Retina (tissue), 1 donor: Measurements from ENCODE around the gene ARPC3.
"Not testable (repeated sequence)": the region's sequence is repeated elsewhere in the genome, so short reads cannot be mapped to it uniquely, and the experiment has no call there.

Source experiments
- DNase-seq: peaks from one replicate; pipeline ENCODE4 v3.0.0-alpha.2; 2016

The ARPC3 gene

DNA sequence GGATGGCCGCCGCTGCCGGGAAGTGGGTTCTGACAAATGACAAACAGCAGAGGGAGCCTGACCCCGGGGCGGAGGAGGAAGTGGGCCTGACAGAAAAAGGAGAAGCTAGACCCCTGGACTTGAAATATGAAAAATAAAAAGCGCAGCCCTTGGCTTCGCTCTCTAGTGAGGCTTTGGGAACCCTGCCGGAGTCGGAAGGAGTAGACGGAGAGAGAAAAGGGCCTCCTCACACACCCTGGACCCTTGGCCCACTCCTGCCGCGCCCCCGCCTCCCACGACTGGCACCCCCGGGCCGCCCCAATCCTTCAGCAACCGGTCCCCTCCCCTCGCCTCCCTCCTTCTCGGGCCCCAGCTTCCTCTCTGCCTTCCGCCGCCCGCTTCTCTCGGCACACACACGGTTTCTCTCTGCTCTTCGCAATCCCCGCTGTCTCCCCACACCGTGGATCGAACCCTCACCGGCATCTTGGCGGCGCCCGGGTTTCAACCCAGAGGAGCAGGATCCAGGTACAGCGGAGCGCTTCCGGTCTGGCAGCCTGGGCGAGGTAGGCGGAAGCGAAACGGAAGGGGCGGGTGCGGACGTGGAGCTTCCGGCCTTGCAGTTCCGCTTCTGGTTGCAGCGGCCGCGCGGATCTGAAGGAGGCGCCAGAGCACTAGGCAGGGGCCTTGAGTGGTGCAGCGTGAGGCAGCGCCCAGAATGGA lies at the start of gene ARPC3:
Gene ARPC3 (minus strand): TSS at position 539 of the 699 bp plus-strand sequence. CDS start 77 bp downstream, at position 462.
- peak; percentile 97 for DNase-seq

DNA sequence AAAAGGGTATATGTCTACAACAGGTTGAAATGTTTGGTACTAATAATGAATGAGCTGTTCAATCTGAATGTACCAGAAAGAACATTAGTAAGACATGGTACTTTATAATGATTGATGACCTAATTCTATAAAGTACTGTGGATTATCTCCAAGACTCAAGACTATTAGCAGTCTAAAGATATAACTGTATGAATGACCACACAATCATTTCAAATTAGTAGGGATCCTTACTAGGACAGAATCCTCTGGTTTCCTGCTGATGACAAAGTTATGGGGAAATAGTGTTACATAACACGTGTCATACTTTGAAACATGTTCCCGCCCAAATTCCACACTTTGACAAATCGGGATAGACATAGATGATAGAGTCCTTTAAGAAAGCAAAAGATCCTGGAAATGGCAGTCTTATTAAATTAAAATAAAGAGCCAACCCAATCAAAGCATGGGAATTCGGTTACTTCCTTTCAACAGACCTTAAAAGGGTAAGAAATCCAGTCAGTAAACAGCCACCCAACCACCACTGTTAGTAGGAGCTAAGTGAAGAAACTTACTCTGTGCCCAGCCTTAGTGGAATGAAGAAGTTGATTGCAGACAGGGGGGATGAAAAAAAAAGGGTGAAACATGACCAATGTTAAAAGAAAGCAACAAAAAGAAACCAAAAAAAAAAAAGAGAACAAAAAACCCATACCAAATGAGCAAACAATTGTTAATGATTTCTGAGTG lies 49.0 kb upstream of the ARPC3 start:
- no peak for DNase-seq

DNA sequence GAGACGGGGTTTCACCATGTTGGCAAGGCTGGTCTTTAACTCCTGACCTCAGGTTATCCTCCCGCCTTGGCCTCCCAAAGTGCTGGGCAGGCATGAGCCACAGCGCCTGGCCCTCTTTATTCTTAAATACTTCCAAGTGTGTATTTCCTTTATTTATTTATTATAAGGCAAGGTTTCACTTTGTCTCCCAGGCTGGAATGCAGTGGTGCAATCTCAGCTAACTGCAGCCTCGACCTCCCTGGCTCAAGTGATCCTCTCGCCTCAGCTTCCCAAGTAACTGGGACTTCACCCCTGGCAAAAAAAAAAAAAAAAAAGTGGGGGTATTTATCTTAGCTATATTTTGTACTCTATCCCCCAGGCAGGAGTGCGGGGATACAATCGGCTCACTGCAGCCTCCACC lies 25.3 kb upstream of the ARPC3 start:
- DNase-seq: no peak

DNA sequence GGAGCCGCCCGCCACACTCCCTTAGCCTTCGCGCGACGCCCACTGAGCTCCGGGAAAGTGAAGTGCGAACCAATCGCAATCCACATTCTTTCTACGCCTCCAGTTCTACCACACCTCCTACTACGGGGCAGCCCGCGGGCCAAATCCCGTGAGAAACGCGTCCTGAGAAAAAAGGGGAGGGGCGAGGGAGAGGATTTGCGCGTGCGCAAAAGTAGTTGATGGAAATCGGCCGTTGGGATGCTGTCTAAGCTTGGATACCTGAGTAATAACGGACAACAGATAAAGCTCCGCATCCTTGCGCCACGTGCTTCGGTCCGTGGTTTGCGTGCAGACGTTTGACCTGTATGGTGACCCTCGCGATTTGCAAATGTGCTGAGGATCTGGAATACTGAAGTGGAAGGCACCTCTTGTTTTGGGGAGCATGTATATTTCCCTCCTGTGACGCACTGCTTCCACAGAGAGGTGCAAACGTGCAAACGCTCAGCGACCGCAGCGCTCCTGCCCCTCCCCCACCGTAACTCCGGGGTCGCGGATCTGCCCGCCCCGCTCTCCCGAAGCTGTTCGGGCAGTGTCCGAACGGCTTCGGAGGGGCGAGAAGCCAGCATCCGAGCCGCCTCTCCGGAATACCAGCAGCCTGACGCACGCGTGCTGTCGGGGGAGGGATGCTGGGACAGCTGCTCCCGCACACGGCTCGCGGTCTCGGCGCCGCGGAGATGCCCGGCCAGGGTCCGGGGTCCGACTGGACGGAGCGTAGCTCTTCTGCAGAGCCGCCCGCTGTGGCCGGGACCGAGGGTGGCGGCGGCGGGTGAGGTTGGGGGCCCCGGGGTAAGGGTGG lies 18.3 kb upstream of the ARPC3 start, which contains the start of the genes FAM216A and GPN3:
Gene FAM216A (plus strand): TSS at position 632 of the 835 bp plus-strand sequence. CDS start 31 bp downstream, at position 663.
Gene GPN3 (minus strand): TSS at position 44 of the 835 bp plus-strand sequence. CDS start 54 bp downstream, outside the sequence.
- peak; percentile 99 for DNase-seq

DNA sequence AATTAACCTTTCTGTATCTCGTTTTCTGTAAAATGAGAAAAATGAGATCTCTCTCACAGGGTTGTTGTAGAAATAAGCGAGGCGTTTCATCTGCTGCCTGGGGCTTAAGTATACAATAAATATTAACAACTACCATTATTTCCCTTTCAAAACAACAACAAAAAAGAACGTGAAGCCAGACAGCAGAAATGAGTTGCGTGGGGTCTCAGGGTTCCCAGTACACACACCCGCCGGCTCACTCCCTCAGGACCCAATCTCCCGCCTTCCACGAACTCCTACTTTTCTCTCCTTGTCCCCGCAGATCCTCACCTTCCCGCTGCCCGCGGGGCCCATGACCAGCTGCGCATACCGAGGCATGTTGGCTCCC lies 17.7 kb upstream of the ARPC3 start:
- DNase-seq: no peak

DNA sequence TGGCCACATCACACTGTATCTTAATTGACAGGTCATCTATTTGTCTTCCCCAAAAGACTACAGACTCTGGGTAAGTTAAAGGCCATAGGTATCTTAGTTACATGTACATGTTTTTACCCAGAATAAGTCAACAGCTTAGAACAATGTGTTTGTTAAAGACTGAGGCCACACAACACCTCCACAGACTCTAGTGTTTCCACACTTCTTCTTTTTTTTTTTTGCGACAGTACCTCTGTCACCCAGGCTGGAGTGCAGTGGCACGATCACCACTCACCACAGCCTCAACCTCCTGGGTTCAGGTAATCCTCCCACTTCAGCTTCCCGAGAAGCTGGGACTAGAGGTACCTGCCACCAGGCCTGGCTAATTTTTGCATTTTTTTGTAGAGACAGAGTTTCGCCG lies 16.7 kb upstream of the ARPC3 start:
- DNase-seq: no peak

DNA sequence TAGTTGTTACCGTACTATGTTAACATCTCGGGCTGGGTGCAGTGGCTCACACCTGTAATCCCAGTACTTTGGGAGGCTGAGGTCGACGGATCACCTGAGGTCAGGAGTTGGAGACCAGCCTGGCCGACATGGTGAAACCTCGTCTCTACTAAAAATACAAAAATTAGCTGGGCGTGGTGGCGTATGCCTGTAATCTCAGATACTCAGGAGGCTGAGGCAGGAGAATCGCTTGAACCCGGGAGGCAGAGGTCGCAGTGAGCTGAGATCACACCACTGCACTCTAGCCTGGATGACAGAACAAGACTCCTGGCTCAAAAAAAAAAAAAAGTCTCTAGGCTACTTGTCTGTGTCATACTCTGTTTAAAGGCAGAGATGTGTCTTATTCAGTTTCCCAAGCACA lies 15.6 kb upstream of the ARPC3 start:
- not testable (repeated sequence) for DNase-seq

DNA sequence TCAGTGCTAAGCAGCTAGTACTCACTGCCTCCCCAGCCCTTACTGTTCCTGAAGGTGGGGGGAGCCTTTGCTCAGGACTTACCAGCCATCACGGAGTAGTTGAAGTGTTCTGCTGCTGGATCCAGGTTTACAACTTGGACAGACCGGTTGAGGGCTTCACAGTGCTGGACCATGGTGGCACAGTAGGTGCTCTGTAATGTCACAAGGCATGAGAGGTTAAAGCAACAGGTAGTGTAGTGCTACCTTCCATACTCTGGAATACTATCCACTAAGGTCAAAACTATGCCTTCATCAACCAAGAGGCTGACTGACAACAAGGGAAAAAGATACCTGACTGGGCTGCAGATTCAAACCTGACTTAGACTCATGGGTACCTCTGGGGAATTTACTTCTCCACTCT lies 14.9 kb upstream of the ARPC3 start:
- DNase-seq: no peak

DNA sequence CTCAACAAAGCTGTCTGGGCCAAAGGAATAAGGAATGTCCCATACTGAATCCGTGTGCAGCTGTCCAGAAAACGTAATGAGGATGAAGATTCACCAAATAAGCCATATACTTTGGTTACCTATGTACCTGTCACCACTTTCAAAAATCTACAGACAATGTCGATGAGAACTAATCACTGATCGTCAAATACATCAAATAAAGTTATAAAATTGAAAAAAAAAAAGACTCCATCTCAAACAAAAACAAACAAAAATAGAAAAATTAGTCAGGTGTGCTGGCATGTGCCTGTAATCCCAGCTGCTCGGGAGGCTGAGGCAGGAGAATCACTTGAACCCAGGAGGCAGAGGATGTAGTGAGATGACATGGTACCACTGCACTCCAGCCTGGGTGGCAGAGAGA lies 11.1 kb upstream of the ARPC3 start:
- DNase-seq: not testable (repeated sequence)

DNA sequence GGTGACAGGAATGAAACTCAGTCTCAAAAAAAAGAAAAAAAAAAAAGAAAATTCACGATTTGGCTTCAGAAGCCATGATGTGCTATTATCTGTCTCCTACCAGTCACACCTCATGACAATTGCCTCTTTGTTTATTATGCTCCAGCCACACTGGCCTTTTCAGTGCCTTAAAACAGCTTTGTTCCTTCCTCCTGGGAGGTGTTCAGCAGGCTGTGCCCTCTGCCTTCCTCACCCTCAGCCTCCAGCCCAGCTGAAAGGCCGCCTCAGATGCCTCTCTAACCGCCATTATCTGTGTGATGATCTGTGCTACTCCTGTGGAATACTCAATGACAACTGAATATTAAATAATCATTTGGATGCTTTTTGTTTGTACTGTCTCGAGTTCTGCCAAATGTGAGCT lies 8.6 kb upstream of the ARPC3 start:
- no peak for DNase-seq

DNA sequence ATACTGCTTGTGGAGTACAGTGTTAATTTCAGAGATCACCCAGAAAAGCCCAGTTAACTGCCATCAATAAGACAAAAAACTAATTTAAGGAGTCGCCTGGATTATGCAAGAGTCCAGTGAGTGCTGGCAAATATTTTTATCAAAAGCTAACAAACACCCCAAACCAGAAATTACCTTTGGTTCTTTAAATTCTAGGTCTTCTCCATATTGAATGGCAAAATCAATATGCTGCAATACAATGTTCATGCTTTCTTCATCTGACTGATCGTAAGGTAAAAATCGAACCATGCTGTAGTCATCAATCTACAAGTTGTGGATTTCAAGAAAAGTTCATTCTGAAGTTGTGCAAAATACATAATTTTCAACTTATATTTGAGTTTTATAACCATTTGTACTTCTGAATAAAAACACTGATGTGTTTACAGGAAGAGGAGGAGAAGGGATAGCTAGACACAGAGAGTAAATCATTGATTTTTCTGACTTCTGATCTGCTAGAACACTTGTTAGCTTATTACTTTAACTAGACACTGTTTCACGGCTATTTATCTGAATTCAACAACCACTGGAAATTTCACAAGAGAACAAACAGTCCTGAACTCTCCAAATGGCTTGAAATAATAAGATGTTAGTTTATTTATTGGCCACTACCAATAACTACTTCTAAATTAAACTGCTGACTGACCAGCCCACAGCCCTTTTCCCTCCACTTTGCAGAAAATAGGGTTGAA lies 3.6 kb upstream of the ARPC3 start:
- DNase-seq: no peak

DNA sequence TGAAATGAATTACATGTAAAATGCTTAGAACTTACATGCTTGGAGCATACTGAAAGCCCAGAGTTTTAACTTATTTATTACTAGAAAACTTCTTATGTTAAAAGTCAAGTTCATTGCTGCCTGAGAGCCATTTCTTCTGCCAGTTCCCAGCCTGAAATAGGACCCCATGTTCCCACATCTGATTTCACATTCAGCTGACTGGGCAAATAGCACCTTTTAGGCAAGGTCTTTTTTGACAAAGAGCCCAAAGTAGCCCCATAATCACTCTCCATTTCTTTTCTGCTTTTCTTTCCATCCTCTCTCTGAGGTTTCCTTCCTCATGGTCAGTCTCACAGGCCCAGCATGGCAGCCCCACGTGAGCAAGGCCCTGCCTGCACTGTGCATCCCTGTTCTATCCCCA lies 1.1 kb upstream of the ARPC3 start:
- DNase-seq: no peak

DNA sequence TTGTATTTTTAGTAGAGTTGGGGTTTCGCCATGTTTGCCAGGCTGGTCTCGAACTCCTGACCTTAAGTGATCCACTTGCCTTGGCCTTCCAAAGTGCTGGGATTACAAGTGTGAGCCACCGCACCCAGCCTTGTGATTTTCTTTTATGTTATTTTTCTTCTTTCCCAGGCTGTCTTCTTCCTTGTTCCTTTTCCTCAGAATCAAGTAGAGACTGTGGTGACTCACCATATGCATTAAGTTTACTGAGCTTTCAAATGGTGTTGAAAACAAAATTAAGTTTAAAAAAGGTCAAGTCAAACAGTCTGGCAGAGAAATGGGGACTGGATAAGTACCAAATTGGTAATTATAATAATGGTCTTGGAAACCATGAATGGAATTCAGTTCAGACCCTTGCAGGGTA lies 5.7 kb downstream of the ARPC3 start:
- no peak for DNase-seq

DNA sequence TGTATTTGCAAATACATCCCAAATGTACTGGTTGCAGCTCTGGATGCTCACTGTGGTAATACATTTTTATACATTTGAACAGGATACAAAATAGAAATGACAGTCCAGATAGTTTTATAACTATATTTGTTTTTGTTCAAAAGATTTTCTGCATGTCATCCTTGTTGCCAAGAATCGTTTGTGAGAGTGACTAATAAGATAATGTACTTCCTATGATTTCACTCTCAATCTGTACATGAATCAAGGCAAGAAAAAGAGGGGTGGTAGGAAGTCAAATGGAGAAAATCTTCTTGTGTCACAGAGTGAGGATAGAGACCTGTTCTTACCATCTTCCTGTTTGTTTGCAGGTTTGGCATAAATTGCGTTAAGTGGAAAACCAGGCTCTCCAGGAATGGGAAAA lies 13.9 kb downstream of the ARPC3 start:
- no peak for DNase-seq

DNA sequence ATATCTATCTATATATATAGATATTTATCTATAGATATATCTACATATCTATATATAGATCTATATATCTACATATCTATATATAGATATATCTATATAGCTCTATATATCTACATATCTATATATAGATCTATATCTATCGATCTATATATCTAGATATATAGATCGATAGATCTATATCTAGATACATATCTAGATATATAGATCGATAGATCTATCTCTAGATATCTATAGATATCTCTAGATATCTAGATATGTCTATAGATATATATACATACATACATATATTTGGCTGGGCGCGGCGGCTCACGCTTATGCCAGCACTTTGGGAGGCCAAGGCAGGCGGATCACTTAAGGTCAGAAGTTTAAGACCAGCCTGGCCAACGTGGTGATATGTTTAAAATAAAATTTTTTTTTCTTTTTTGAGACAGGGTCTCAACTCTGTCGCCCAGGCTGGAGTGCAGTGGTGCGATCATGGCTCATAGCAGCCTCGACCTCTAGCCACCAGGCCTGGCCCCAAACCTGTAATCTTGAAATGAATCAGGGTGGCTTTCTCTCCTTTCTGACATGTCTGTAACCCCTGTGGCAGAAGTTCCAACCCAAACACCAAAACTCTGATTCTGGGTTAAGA lies 18.1 kb downstream of the ARPC3 start:
- no peak for DNase-seq

DNA sequence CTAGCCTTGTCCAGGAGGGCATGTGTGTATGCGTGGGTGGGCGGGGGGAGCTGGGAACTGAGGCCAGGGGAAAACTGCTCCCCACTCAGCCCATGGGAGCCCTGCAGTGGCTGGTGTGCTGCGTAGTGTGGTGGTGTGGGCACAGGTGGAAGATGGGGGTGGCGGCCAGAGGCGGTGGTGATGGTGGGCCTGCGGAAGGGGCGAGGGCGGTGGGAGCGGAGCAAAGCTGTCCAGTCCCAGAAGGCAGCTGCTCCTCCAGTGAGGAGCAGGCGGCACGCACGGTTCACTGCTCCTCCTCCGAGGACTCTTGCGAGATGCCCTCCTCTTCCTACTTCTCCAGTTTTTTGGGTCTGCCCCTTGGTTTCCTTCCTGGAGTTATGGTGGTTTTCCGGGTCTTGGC lies 20.5 kb downstream of the ARPC3 start:
- DNase-seq: not testable (repeated sequence)

DNA sequence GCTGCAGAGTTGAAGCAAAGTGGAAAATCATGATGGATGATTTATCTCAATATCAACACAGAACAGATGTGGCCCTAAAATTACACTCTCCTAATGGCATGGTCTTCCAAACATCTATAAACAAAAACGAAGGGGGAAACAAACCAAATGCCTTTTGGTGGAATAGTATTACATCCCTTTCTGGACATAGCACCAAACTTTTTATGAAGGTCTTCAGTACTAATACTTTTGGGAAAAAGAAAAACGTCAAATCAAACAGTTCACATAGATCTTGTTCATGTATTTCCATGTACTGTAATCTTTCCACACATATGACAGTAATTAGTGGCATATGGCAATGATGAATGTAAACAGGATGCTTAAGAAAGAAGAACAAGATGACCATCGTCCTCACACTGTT lies 23.7 kb downstream of the ARPC3 start:
- no peak for DNase-seq

DNA sequence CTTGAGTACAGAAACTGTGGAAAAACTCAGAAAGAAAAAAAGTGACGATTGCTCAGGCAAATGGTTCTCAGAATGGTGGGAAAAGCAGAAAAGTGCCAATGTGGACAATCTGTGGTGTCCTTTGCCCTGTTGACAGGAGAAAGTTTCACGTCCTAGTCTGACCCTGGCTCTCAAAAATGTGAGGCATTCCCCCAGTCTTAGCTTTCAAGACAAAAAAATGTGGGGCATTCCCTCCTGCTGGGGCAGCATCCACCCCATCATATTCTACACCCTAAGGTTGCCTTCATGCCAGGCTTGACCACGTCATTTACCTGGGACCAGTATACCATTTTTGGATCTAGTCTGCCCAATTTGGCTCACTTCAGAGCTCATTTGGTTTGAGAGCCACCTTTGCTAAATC lies 25.9 kb downstream of the ARPC3 start:
- DNase-seq: no peak

DNA sequence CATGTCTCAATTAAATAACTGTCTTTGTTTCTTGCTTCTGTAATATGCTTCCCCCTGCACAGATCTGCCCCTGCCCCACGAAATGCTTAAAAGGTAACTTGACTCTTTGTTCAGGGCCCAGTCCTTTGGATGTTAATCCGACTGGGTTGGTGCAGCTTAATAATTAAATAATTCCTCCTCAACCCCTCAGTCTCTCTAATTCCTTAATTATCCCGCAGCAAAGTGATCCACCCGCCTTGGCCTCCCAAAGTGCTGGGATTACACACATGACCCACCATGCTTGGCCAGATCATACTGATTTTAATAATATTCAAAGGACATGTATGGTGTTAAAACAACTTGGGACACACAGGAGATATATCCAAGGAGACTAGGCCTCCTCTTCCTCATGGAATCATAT lies 28.4 kb downstream of the ARPC3 start:
- DNase-seq: no peak

DNA sequence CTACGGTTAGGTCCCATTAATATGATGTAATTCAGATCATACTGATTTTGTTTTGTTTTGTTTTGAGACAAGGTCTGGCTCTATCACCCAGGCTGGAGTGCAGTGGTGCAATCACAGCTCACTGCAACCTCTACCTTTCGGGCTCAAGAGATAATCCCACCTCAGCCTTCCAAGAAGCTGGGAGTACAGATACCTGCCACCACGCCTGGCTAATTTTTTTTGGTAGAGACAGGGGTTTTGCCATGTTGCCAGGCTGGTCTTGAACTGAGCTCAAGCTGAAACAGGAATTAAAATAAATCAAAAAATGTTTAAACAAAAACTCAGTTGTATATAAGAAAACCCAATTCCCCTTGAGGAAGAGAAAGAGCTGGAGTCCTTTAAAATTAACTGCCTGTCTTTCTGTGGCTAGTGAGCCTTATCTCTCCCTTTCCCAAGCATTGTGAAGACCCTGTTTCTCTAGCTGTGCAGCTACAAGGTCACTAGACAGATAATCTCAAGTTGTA lies 28.9 kb downstream of the ARPC3 start:
- DNase-seq: no peak

DNA sequence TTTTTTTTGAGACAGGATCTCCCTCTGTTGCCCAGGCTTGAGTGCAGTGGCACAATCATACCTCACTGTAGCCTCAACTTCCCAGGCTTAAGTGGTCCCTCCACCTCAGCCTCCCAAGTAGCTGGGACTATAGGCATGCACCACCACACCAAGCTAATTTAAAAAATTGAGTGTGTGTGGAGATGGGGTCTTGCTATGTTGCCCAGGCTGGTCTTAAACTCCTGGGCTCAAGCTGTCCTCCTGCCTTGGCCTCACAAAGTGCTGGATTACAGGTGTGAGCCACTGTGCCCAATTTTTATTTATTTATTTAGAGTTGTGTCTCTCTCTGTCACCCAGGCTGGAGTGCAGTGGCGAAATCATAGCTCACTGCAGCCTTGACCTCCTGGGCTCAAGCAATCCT lies 29.5 kb downstream of the ARPC3 start:
- DNase-seq: not testable (repeated sequence)

DNA sequence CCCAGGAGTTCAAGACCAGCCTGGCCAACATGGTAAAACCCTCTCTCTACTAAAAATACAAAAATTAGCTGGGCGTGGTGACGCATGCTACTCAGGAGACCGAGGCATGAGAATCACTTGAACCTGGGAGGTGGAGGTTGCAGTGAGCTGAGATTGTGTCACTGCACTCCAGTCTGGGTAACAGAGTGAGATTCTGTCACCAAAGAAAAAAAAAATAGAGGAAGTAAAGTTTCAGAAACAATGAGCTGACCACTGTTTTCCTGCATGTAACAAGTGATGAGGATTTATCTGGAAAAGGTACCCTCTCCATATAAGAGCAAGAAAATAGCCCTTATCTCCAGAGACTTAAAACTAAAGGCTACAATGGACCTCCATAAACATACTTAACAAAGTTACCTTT lies 33.0 kb downstream of the ARPC3 start:
- DNase-seq: not testable (repeated sequence)
